Measurements from ENCODE around the gene KRTAP5-1. TPM values are rescaled to one million over a fixed set of nuclear protein-coding genes. Genes with fewer than 3 reads are reported as not detected.
"Not testable (repeated sequence)": the region's sequence is repeated elsewhere in the genome, so short reads cannot be mapped to it uniquely, and the experiment has no call there.

The KRTAP5-1 gene, protein sequence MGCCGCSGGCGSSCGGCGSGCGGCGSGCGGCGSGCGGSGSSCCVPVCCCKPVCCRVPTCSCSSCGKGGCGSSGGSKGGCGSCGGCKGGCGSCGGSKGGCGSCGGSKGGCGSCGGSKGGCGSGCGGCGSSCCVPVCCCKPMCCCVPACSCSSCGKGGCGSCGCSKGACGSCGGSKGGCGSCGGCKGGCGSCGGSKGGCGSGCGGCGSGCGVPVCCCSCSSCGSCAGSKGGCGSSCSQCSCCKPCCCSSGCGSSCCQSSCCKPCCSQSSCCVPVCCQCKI
- not detected for total RNA-seq
- long read RNA-seq, result 0 reads

DNA sequence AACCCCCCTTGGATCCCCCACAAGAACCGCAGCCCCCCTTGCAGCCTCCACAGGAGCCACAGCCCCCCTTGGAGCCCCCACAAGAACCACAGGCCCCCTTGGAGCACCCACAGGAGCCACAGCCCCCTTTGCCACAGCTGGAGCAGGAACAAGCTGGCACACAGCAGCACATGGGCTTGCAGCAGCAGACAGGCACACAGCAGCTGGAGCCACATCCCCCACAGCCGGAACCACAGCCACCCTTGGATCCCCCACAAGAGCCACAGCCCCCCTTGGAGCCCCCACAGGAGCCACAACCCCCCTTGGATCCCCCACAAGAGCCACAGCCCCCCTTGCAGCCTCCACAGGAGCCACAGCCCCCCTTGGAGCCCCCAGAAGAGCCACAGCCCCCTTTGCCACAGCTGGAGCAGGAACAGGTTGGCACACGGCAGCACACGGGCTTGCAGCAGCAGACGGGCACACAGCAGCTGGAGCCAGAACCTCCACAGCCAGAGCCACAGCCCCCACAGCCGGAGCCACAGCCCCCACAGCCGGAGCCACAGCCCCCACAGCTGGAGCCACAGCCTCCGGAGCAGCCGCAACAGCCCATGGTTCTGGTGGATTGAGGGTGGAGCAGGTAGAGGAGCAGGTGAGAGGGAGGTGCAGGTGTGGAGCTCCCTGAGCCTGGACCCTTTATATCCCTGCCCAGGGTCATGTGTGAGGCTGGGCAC lies at the start of gene KRTAP5-1:
Gene KRTAP5-1, minus strand, starts transcription at position 623 of the 710 bp plus-strand sequence. Its CDS starts 34 bp downstream, at position 589.
- DNase-seq (ENCODE audit: low spot score), result not testable (repeated sequence)

DNA sequence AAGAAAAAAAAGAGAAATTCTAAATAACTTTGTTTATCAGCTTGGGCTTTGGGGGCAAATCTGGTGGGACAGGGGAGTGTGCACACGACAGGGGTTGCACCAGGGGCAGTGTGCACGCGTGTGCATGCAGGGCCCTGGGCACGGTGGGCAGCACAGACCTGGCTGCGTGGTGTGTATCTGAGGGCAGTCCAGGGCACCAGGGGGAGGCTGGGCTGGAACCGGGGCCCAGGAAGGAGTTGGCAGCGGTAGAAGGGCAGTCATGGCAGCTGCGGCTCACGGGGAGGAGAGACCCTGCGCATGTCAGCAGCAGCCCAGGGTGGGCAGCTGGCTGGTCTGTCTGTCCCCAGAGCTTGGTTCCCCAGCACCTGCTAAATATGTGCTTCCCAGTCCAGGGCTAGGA lies 48.8 kb upstream of the KRTAP5-1 start:
- no peak for DNase-seq (ENCODE audit: low spot score)

DNA sequence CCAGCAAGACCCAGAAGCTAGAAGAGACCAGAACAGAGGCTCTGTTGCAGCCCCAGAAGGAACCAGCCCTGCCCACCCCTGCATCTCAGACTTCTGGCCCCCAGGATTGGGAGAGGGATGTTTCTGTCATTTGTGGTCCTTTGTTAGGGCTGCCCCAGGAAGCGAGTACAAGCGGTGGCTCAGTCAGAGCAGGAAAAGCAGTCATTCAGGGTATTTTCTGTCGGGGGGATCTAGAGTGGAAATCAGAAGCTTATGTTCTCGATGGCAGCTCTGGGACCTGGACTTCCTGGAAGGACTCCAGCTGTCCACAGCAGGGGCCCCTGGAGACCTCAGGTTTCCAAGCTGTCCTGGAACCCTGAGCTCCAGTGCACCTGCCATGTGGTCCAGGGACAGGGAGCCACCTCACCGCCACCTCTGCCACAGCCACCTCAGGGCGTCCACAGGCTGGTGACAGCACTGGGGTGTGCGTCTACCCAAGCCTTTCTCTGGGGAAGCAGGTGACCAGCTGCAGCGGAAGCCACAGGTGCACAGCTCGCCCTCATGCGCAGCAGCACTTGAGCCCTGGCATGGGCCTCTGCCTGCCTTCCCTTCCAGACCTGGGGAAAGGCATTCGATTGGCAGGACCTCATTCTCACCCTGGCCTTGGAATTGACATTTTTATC lies 47.1 kb upstream of the KRTAP5-1 start:
- no peak for DNase-seq (ENCODE audit: low spot score)

DNA sequence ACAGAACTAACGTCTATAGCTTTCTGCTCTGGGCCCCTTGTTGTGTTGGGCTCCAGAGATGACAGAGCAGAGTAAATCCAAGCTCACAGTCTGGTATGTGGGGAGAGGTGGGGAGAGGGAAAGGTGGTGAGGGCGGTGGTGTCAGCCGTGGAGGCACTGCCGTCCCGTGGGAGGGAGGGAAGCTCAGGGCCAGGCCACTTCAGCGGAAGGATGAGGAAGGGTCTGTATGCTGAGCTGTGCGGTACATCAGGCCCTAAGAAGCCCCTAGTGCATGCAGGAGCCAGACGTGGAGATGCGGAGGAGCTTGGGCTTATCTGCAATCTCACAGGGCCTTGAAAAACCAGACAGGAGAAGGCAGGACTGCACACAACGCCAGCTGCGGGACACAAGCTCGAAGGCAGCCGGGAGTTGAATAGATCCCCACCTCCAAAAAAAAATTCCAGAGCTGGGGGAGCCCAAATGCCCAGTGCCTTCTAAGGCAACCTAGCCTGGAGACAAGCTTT lies 46.0 kb upstream of the KRTAP5-1 start:
- no peak for DNase-seq (ENCODE audit: low spot score)

DNA sequence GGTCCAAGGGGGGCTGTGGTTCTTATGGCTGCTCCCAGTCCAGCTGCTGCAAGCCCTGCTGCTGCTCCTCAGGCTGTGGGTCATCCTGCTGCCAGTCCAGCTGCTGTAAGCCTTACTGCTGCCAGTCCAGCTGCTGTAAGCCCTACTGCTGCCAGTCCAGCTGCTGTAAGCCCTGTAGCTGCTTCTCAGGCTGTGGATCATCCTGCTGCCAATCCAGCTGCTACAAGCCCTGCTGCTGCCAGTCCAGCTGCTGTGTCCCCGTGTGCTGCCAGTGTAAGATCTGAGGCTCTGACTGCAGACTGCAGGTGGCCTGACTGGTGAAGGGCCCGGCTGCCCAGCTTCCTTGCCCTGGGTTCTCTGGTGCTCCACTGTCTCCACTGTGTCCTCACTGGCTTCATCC lies 45.2 kb upstream of the KRTAP5-1 start:
- DNase-seq (ENCODE audit: low spot score), result no peak

DNA sequence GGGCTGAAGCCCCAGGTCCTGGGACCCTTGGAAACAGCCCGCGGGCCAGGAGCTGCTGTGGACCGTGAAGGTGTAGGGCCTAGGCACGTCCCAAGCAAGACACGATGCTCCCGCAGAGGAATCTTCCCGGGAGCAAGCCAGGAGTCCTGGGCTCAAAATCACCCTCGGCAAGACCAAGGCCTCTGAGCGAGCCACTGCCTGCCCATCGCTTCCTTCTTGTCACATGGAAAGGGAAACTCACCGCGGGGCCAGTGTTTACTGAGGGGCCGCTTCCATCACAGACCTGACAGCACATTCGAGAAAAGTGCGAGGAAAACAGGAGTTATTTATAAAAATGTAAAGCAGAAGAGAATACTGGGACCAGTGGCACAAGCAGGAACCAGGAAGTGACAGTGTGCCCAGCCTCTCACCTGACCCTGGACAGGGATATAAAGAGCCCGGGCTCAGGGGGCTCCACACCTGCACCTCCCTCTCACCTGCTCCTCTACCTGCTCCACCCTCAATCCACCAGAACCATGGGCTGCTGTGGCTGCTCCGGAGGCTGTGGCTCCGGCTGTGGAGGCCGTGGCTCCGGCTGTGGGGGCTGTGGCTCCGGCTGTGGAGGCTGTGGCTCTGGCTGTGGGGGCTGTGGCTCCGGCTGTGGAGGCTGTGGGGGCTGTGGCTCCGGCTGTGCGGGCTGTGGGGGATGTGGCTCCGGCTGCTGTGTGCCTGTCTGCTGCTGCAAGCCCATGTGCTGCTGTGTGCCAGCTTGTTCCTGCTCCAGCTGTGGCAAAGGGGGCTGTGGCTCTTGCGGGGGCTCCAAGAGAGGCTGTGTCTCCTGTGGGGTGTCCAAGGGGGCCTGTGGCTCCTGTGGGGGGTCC lies 44.5 kb upstream of the KRTAP5-1 start, which contains the start of gene KRTAP5-5:
Gene KRTAP5-5, plus strand, starts transcription at position 450 of the 860 bp plus-strand sequence. Its CDS starts 66 bp downstream, at position 516.
- no peak for DNase-seq (ENCODE audit: low spot score)

DNA sequence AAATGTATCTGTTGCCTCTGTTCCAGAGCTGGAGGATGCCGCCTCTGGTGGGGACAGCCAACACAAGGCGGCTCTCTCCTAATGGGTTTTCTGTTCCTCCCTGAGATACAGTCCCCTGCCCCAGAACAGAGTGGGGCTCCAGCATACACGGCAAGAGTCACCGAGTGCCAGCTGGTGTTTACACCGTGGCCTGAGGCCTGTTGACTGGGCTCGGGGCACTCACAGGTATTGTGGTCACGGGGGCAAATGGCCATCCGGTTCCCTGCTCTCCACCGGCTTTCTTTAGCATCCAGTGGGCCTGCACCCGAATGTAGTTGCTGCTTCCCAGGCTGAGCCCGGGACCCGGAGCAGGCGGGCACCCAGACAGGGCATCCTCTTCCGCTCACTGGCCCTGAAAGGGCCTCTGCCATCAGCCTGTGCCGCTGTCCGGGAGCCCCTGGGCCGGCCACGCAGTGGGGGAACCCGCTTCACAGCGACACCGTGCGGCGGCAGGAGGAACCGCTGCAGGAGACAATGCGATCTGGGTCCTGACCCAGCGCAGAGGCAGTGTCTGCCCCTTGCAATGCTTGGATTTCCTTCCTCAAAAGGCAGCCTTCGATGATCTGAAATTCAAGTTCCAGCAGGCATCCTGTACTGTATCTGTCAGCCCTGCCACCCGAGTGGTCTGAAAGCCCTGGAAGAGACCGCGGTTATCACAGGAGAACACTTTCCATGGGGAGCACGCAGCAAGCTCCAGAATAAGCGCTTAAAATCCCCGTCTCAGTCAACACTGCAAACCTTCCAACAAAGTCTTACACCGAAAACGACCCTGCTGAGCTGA lies 43.6 kb upstream of the KRTAP5-1 start:
- DNase-seq (ENCODE audit: low spot score), result no peak

DNA sequence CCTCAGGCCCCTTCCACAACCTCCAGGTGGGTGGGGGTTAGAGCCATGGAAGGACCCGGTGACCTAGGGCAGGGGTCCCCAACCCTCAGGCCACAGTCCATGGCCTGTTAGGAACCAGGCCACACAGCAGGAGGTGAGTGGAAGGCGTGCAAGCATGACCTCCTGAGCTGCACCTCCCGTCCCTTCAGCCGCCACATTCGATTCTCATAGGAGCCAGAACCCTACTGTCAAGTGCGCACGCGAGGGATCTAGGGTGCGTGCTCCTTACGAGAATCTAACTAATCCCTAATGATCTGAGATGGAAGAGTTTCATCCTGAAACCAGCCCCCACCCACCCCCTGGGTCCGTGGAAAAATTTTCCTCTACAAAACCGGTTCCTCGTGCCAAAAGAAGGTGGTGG lies 40.5 kb upstream of the KRTAP5-1 start:
- no peak for DNase-seq (ENCODE audit: low spot score)

DNA sequence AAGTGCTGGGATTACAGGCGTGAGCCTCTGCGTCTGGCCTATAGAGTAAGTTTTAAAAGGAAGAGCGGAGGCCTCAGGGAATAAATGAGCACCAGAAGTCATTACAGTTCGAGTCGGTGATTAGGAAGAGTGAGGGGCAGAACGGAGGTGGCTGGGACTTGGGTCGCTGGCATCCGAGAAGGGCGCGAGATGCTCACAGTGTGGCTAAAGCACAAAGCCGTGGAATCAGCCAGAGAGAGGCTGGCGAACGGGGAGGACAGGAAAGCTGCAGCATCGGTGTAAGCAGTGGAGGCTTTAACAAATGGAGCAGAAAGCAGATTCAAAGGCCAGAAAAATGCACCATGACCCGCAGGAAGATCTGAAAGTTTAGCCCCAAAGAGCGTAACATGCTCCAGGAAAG lies 39.5 kb upstream of the KRTAP5-1 start:
- DNase-seq (ENCODE audit: low spot score), result no peak

DNA sequence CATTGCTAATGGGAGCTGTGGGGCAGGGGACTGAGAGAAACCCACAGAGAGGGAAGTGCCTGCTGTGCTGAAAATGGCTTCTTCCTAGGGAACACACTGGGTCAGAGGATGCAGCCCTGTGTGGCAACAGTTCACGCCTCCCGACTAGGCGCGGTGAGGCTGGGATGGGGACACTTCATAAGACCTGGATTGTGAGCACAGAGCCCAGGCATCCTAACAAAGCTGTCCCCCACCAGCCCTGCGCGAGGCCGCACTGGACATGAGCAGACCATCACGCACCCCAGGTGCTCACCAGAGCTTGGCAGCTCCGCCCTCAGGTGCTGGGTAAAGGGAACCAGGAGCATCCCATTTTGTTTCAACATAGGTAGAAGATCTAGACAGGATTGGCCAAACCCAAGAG lies 38.6 kb upstream of the KRTAP5-1 start:
- peak; percentile 85 for DNase-seq (ENCODE audit: low spot score)

DNA sequence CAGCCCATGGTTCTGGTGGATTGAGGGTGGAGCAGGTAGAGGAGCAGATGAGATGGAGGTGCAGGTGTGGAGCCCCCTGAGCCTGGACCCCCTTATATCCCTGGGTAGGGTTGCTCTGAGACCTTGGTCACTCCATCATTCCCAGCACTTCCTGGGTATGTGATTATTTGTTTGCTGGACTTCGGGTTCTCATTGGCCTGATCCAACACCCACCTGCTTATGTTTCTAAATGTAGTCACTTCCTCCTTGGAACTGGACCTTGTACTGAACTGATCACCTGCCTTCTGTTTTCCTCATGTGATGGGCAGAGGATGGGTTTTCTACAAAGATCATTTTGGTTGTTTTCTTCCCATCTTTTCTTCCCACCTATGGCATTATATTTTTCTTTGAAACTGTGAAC lies 37.0 kb upstream of the KRTAP5-1 start, which contains the start of gene KRTAP5-4:
Gene KRTAP5-4, minus strand, starts transcription at position 53 of the 400 bp plus-strand sequence. Its CDS starts 45 bp downstream, at position 8.
- DNase-seq (ENCODE audit: low spot score), result no peak

DNA sequence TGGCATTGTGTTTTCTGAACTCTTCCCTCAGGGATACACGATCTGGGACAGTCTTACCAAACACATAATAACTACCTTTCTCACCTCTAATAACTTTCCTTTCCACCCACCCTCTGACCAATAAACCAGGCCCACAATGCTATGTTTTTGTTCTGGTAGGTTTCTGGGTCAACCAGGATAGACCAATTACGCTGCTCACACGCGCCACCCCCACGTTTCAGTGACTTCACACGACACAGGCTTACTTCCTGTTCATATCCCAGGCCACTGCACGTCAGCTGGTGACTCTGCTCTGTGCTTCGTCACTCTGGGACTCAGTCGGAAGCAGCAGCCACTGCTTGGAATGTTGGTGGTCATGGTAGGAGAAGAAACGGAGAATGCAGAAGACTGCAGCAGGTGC lies 34.4 kb upstream of the KRTAP5-1 start:
- DNase-seq (ENCODE audit: low spot score), result peak; percentile 64

DNA sequence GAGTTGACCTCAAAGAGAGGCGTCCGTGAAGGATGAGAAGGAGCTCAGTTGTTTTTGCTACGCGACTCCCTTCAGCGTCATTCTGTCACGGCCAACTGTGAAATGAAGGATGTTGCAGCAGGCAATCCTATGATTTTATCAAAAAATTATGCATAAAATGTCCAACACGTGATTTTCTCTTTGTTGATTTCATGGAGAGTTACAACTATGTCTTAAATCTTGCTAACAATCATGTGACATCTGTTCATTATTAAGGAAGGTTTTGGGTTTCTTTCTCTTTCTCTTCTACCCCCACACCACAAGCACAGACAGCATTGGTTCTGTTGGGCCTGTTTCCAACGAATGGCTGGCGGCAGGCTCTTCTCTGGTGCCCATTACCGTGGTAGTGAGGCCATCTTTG lies 33.1 kb upstream of the KRTAP5-1 start:
- no peak for DNase-seq (ENCODE audit: low spot score)

DNA sequence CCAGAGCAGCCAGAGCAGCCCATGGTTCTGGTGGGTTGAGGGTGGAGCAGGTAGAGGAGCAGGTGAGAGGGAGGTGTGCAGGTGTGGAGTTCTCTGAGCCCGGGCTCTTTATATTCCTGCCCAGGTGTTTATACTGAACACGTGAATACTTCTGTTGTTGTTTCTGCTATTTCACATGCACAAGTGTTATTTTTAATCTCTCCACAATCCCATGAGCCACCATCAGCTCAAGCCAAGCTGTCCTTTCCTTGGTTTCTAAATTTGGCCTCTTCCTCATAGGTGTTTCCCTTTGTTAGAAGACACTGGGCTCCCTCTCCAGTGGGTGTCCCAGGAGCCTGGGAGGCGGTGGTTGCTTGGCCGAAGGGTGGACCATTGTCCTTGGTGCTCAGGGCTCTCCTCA lies 23.3 kb upstream of the KRTAP5-1 start, which contains the start of gene KRTAP5-3:
Gene KRTAP5-3, minus strand, starts transcription at position 101 of the 400 bp plus-strand sequence. Its CDS starts 78 bp downstream, at position 23.
- DNase-seq (ENCODE audit: low spot score), result no peak

DNA sequence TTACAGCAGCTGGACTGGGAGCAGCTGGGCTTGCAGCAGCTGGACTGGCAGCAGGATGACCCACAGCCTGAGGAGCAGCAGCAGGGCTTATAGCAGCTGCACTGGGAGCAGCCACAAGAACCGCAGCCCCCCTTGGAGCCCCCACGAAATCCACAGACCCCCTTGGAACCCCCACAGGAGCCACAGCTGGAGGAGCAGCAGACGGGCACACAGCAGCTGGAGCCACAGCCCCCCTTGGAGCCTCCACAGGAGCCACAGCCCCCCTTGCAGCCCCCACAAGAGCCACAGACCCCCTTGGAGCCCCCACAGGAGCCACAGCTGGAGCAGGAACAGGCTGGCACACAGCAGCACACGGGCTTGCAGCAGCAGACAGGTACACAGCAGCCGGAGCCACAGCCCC lies 22.8 kb upstream of the KRTAP5-1 start:
- DNase-seq (ENCODE audit: low spot score), result not testable (repeated sequence)

DNA sequence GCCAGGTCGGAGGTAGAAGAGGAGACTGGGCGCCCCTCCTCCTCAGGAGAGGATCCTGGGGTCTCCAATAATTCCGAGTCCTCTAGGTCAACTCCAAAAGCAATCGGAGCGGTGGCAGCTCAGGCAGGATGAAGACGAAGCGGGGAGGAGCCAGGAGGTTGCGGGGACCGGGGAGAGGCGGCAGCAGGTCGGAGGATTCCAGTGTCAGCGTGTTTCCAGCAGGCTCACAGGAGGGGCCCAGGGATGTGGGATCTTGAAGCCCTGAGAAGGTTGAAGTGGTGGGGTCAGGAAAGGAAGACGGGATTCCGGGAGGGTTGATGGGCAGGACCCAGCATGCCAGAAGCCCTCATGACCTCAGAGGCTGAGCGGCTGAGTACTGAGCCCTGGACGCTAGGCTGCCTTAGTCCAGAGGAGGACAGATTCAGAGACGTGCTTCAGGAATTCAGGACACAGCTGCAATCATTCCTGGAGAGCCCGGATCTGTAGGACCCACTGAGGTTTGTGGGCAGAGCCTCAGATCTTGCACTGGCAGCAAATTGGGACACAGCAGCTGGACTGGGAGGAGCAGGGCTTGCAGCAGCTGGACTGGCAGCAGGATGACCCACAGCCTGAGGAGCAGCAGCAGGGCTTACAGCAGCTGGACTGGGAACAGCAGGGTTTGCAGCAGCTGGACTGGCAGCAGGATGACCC lies 22.2 kb upstream of the KRTAP5-1 start:
- not testable (repeated sequence) for DNase-seq (ENCODE audit: low spot score)

DNA sequence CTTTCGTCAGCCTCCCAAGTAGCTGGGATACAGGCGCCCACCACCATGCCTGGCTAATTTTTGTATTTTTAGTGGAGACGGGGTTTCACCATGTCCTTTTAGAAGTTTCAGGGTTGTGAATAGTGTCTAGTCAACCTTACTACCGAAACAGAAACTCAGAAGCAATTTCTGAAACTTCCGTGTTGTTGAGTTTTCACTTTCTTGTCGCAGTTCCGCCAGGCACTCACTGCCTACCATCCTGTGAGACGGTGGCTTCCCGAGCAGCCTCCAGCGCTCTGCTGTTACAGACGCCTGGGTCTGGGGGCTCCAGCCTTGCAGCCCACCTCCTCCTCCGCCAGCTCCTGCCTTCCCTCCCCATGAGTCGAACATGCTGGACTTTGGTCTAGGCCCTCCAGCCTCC lies 20.8 kb upstream of the KRTAP5-1 start:
- DNase-seq (ENCODE audit: low spot score), result not testable (repeated sequence)

DNA sequence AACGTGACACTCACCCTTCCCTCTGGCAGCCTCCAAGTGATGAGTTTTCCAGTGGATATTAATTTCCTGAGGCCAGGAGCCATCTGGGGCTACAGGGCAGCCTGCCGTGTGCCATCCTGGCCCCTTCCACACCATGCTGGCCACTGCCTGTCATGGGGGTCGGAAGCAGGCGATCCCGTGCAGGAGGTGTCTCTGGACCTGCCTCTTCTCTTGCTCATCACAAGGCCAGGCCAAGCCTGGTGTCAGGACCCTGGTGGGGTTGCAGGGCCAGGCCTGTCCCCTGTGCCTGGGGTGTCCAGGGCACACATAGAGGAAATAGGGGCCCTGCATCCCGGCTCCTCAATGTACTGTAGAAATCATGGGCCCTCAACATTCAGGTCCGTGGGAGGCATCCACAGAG lies 19.6 kb upstream of the KRTAP5-1 start:
- no peak for DNase-seq (ENCODE audit: low spot score)

DNA sequence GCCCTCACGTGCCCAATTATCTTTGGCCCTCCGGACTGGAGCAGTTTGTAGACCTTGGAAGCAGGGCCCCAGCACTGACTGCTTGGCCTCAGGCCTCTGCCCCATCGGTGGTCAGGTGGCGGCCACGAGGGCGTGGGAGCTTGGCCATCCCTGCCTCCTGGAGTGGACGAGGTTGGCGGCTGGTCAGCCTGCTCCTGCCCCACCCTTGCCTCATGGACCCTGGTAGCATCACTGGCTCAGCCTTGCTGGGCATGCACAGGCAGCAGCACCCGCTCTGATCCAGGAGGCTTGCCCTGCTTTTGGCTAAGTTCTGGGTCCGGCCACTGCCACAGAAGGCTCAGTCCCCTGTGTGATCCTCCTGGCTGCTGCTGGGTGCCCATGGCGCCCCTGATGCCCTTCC lies 19.1 kb upstream of the KRTAP5-1 start:
- DNase-seq (ENCODE audit: low spot score), result no peak

All from mesenteric fat pad (tissue), 1 donor.